Mucosa of rectum (tissue), 2 donors: ENCODE measurements around the gene ZER1.

Experiments
- H3K27ac ChIP-seq, 2 donors: one replicate each; pipeline ENCODE4 v1.7.0; 2013; ENCODE audit warnings: inconsistent platforms in 2 of 2, low read depth in 2 of 2, low read length in 2 of 2
- H3K27me3 ChIP-seq, 2 donors: one replicate each; pipeline ENCODE4 v1.7.0; 2013; ENCODE audit warnings: low read length in 2 of 2; ENCODE audit not compliant: control insufficient read depth in 2 of 2, insufficient read depth in 2 of 2
- H3K36me3 ChIP-seq, 2 donors: one replicate each; pipeline ENCODE4 v1.7.0; 2013; ENCODE audit warnings: low read length in 2 of 2; ENCODE audit not compliant: control insufficient read depth in 2 of 2, insufficient read depth in 2 of 2
- H3K4me1 ChIP-seq, 2 donors: one replicate each; pipeline ENCODE4 v1.7.0; 2013; ENCODE audit warnings: low read length in 2 of 2, mild to moderate bottlenecking in 1 of 2; ENCODE audit not compliant: control insufficient read depth in 2 of 2, insufficient read depth in 2 of 2
- H3K4me3 ChIP-seq, 2 donors: one replicate each; pipeline ENCODE4 v1.7.0; 2013; ENCODE audit warnings: low read length in 2 of 2
- H3K9ac ChIP-seq, 2 donors: one replicate each; pipeline ENCODE4 v1.7.0; 2013; ENCODE audit warnings: low read length in 2 of 2, low read depth in 1 of 2, mild to moderate bottlenecking in 1 of 2
- H3K9me3 ChIP-seq, 2 donors: one replicate each; pipeline ENCODE4 v1.7.0; 2013; ENCODE audit warnings: low read length in 2 of 2; ENCODE audit not compliant: control insufficient read depth in 2 of 2
- donor health status: healthy.
- donor health status: Normal muscosa, but diverticular disease.

The ZER1 gene

DNA sequence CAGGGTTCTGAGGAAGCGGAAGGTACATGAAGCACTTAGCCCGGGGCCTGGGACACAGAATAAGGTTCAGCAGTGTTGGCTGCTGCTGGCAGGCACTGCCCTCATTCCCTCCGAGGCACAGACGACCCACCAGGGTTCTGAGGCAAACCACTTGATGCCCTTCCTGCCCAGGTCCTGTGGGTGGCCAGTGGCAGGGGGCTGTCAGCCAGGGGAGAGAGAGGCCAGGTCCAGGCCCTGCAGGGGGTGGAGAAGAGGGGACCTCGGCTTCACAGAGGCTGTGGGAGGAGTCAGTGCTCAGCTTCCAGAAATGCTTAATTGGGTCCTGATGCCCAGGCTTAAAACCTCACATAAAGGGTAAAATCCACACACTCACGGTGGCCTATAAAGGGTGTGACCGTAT lies 43.4 kb downstream of the ZER1 start:
- H3K9ac ChIP-seq = no peak overlapping the region
- no peak overlapping the region for H3K4me3 ChIP-seq
- H3K27ac ChIP-seq = no peak overlapping the region
- no peaks in the 10 kb centered on the region for H3K9me3 ChIP-seq
- peaks cover 9 to 10% of the 10 kb centered on the region in 2 donors for H3K4me1 ChIP-seq
- no peaks in the 10 kb centered on the region for H3K27me3 ChIP-seq
- H3K36me3 ChIP-seq = peaks cover 12 to 13% of the 10 kb centered on the region in 2 donors

DNA sequence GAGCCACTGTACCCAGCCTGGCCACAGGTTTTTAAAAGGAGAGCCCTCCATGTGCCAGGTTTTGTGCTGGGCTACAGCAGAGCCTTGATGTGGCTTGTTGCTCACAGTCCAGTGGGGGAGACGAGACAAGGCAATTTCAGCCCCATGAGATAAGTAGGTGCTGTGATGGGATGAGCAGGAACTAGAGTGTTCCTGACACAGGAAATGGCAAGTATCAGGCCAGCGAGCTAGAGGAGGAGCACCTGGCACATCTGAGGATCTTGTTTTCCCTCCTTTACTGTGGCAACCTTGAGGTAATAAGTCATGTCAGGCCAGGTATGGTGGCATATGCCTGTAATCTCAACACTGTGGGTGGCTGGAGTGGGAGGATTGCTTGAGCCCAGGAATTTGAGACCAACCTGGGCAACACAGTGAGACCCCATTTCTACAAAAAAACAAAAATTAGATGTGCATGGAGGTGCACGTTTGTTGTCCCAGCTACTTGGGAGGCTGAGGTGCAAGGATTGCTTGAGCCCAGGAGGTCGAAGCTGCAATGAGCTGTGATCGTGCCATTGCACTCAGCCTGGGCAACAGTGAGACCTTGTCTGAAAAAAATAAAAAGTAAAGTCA lies 44.0 kb downstream of the ZER1 start:
- Histone ChIP-seq H3K27me3 (no peaks in the 10 kb centered on the region), H3K4me3 (no peak overlapping the region), H3K9me3 (no peaks in the 10 kb centered on the region), H3K9ac (no peak overlapping the region), H3K27ac (no peak overlapping the region), H3K36me3 (peaks cover 10 to 11% of the 10 kb centered on the region in 2 donors), H3K4me1 (peaks cover 15% of the 10 kb centered on the region in 2 donors)

DNA sequence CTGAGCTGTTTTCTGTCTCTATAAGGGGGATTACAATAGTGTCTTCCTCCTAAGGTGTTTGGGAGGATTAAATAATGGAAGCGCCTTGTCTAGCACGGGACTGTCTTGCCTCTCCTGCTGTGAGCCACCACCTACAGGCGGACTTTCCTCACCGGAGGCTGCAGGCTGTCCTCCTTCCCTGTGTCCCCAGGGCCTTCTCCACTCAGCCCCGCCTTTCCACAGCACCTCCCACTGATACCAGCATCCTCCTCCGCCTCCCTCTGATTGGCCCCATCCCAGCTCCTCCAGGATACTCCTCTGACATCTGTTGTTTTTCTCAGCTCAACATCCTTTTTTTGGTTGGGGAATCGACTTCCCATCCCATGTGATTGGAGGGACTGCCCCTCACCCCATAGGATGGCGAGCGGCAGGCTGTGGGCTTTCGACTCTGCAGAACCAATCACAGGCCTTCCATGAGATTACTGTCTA lies 46.9 kb downstream of the ZER1 start:
- Histone ChIP-seq H3K4me1 (peaks cover 15 to 17% of the 10 kb centered on the region in 2 donors), H3K9ac (peak overlapping the region; percentile 57 to 81), H3K27me3 (no peaks in the 10 kb centered on the region), H3K36me3 (peaks cover 9 to 15% of the 10 kb centered on the region in 2 donors), H3K9me3 (no peaks in the 10 kb centered on the region), H3K27ac (peak overlapping the region; percentile 70 to 76), H3K4me3 (peak overlapping the region; percentile 89 to 93)

DNA sequence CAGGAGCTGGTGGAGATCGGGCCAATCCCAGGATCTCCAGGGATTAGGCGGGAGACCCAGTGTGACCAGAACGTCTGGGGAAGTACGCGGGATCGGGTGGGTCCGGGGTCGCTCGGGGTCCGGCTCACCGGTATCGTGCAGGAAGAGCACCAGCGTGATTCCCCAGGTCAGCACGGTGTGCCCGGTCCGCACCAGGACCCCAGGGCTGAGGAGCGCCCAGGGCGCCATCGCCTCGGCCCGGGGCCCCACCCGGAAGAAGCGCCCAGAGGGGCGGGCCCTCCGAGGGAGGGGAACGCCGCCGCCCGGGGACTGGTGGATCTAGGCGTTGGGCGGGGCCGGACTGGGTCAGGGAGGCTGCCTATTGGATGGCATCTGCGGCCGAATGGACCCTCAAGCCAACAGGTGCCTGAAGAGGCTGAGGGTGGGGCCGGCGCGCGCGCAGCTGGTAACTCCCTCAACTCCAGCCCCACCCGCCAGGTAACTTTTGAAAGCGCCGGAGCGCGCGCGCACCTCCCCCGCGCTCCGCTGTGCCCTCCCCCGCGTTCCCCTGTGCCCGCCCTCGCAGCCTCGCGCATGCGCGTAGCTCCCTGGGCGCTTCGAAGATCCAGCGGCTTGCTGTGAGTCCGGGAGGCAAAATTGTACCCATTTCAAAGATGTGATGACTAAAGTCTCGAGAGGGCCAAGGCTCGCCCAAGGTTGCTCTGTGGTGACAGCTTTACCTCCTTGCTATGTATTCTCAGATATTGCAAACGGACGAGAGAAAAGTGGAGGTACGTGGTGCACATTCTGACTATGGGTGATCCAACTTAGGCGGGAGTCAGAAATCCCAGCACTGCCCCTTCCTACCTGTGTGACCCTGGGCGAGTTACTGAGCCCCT lies 47.6 kb downstream of the ZER1 start, which contains the start of gene ZDHHC12:
ZDHHC12 (minus strand) TSS at position 262 of the 878 bp plus-strand sequence; CDS start at position 228, 34 bp downstream.
- peak within 1 kb of the TSS; percentile 89 to 93 for H3K4me3 ChIP-seq
- H3K27me3 ChIP-seq = no peaks in the 10 kb centered on the region
- peak within 1 kb of the TSS; percentile 93 to 97 for H3K9ac ChIP-seq
- H3K27ac ChIP-seq = peak within 1 kb of the TSS; percentile 76 to 81
- peaks cover 18 to 21% of the 10 kb centered on the region in 2 donors for H3K4me1 ChIP-seq
- H3K36me3 ChIP-seq = peaks cover 9 to 15% of the 10 kb centered on the region in 2 donors
- H3K9me3 ChIP-seq = no peaks in the 10 kb centered on the region

DNA sequence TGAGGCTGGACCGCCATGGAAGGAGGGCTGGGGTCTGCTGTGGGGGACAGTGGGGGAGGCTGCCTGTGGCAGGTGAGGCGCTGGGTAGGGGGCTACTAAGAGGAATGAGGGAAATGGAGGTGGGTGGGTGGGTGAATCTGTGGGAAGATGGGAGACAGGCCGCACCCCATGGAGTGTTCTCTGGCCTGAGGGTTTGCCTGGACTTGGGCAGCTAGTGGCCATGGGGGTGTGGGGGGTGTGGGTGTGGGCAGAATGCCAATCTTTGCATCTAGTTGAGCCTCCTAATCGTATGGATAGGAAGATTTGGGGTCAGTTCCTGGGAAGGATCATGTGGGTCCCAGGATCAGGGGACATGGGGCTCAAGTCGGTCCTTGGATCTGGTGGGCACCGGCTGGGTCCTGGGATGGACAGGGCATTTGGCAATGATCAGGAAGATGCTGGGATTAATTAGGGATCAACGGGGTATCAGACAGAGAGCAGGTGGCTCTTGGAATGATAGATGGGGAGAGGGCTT lies 48.3 kb downstream of the ZER1 start:
- Histone ChIP-seq H3K36me3 (peaks cover 9 to 15% of the 10 kb centered on the region in 2 donors), H3K9me3 (no peaks in the 10 kb centered on the region), H3K4me1 (peaks cover 18 to 21% of the 10 kb centered on the region in 2 donors), H3K27me3 (no peaks in the 10 kb centered on the region), H3K9ac (peak overlapping the region; percentile 93 to 97), H3K4me3 (peak overlapping the region; percentile 89 to 93), H3K27ac (peak overlapping the region; percentile 75 to 81)

DNA sequence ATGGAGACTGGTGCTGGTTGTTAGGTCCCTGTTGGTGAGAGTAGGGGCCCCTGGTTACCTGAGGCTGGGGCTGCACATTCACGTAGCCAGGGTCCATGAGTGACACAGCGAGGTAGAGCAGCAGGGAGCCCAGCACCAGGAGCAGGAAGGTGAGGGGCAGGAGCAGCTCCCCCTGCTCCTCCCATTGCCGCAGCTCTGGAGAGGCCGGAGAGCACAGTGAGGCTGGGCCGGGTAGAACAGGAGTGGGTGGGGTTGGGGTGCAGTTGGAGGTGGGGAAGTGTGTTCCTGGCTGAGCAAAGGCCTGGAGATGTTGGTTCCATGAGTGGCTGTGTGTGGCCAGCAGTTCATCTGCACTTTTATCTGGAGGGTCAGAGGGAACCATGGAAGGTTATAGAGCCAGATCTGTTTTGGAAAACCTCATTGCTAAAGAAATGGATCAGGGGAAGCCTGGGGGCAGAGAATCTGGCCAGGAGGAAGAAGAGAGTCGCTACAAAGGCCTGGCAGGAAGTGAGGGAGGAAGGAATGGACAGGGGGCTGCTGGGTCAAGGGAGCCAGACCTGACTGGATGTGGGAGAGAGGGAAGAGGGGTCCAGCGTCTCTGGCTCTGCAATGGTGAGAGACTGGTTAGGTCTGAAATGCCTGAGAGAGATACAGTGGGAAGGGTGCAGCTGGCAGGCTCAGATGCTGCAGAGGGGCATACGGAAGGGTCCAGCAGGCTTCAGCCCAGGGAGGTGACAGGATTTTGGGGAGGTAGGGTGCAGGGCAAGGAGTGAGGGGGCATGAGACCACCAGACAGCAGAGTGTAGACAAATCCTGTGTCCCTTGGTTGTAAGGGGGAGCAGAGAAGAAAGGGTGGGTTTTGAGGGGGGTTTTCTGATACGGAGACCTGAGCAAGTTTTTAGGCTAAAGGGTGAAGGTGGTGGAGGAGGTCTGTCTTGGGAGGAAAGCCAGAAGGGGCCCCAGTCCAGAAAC lies 49.1 kb downstream of the ZER1 start:
- peak overlapping the region; percentile 89 to 93 for H3K4me3 ChIP-seq
- no peak overlapping the region for H3K27ac ChIP-seq
- H3K36me3 ChIP-seq = peaks cover 9 to 15% of the 10 kb centered on the region in 2 donors
- no peaks in the 10 kb centered on the region for H3K27me3 ChIP-seq
- H3K9ac ChIP-seq = peak overlapping the region; percentile 93 to 97
- no peaks in the 10 kb centered on the region for H3K9me3 ChIP-seq
- H3K4me1 ChIP-seq = peaks cover 18 to 21% of the 10 kb centered on the region in 2 donors

DNA sequence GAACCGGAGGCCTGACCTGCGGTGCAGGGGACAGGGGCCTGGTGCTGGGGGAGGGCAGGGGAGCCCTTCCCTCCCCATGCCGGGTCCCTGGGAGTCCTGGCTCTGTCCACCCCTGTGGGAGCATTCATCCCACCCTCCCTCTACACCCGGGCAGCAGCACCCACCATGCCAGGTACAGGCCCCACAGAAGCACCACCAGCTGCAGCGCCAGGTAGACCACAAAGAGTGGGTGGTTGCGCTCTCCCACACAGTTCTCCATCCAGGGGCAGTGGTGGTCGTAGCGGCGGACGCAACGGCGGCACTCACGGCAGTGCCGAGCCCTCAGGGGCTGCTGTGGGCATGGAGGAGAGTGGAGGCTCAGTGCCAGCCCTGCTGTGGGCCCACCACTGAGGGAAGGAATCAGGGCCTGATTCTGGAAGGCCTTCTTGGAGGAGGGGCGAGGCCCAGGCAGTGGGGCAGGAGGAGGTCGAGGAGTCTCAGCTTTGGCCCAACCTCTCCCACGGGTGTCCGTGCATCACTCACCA lies 50.2 kb downstream of the ZER1 start:
- Histone ChIP-seq H3K4me1 (peaks cover 18 to 21% of the 10 kb centered on the region in 2 donors), H3K27ac (no peak overlapping the region), H3K36me3 (peaks cover 9 to 15% of the 10 kb centered on the region in 2 donors), H3K27me3 (no peaks in the 10 kb centered on the region), H3K4me3 (no peak overlapping the region), H3K9ac (no peak overlapping the region), H3K9me3 (no peaks in the 10 kb centered on the region)

DNA sequence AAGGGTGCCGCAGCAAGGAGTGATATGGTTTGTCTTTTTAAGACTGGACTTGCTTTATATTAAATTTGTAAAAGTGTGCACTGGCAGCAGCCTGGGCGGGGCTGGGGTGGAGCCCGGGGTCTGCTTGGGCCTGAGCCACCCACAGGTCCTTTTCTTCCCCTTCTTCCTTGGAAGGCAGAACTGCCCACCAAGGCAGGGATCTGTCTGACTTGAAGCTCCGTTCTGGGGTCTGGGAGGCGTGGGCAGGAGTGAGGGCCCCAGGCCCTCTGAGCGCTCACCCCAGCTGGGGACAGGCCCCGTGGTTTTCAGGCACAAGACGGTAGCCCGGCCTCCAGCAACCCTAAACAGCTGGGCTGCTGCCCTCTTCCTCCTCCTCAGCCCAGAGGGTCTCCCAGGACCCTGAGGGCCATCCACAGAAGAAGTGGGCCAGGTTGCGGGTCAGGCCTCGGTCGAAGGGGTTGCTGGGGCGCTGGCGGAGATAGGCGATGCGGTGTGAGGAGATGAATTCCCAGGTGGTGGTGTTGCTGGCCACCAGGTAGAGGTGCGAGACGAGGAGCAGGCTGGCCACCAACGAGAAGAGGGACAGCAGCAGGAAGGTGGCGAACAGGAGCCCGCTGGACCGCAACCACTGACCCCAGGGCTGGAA lies 50.8 kb downstream of the ZER1 start:
- Histone ChIP-seq H3K36me3 (peaks cover 9 to 15% of the 10 kb centered on the region in 2 donors), H3K4me3 (no peak overlapping the region), H3K27me3 (no peaks in the 10 kb centered on the region), H3K27ac (no peak overlapping the region), H3K9me3 (no peaks in the 10 kb centered on the region), H3K9ac (no peak overlapping the region), H3K4me1 (peaks cover 18 to 21% of the 10 kb centered on the region in 2 donors)
